Aortic smooth muscle cell (primary cell): ENCODE data around the gene CXCR5. TPM values are rescaled to one million over a fixed set of nuclear protein-coding genes. Genes with fewer than 3 reads are reported as not detected.

Source experiments
- total RNA-seq: library from RNA; depleted of rRNA; stranded (reverse); fragments of >200 nt; gene quantifications from 2 replicates; pipeline ENCODE4 v1.2.3, GENCODE V29; 2014

The CXCR5 gene
- total RNA-seq = not detected in 2 replicates

DNA sequence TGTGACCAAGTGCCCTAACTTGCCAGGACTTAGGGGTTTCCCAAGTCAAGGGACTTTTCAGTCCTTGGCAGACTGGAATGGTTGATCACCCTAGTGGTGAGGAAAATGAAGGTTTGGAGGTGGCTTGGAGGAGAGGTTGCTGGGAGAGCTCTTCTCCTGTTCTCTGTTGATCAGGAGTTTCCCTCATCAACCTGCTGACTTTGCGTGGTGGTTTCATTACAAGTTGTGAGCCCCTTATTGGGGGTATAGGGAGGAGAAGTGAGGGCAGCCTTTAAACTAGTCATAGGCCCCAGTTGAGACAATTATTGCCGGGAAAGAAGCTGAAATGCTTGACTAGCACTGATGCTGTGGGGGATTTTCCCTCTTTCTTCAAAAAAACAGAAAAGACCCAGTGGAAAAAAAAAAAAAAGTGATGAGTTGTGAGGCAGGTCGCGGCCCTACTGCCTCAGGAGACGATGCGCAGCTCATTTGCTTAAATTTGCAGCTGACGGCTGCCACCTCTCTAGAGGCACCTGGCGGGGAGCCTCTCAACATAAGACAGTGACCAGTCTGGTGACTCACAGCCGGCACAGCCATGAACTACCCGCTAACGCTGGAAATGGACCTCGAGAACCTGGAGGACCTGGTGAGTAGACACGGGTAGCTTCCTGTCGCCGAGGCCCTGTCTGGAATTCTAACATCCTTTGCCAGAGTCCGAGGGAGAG lies at the start of gene CXCR5:
Gene CXCR5 (plus strand): TSS at position 525 of the 704 bp plus-strand sequence. CDS start 50 bp downstream, at position 575.

Other genes starting within 250 kb of the CXCR5 start
- not detected in 2 replicates for gene TREH, start 204.2 kb upstream of the CXCR5 start, total RNA-seq
- gene DDX6, start 92.7 kb upstream of the CXCR5 start, total RNA-seq = 106 and 132 TPM in 2 replicates
- gene BCL9L, start 42.0 kb downstream of the CXCR5 start, total RNA-seq = 16.5 and 21.5 TPM in 2 replicates
- not detected in 2 replicates for gene UPK2, start 72.4 kb downstream of the CXCR5 start, total RNA-seq
- gene FOXR1, start 87.9 kb downstream of the CXCR5 start, total RNA-seq = not detected in 2 replicates
- gene CENATAC, start 114.2 kb downstream of the CXCR5 start, total RNA-seq = 27.9 and 29.2 TPM in 2 replicates
- gene RPS25, start 134.5 kb downstream of the CXCR5 start, total RNA-seq = 652 and 653 TPM in 2 replicates
- 88.4 and 187 TPM in 2 replicates for gene TRAPPC4, start 134.9 kb downstream of the CXCR5 start, total RNA-seq
- gene SLC37A4, start 147.0 kb downstream of the CXCR5 start, total RNA-seq = 6.4 and 7.8 TPM in 2 replicates
- 104 and 167 TPM in 2 replicates for gene HYOU1, start 173.3 kb downstream of the CXCR5 start, total RNA-seq
- gene VPS11, start 183.9 kb downstream of the CXCR5 start, total RNA-seq = 38.9 and 39.2 TPM in 2 replicates
- gene HMBS, start 201.0 kb downstream of the CXCR5 start, total RNA-seq = 3.7 and 5.8 TPM in 2 replicates
- 8.8 and 11.8 TPM in 2 replicates for gene DPAGT1, start 218.0 kb downstream of the CXCR5 start, total RNA-seq
- 3.3 and 3.7 TPM in 2 replicates for gene C2CD2L, start 223.5 kb downstream of the CXCR5 start, total RNA-seq
- 12.4 and 12.9 TPM in 2 replicates for gene HINFP, start 237.7 kb downstream of the CXCR5 start, total RNA-seq